Measurements from ENCODE around the gene RBFA.

DNA sequence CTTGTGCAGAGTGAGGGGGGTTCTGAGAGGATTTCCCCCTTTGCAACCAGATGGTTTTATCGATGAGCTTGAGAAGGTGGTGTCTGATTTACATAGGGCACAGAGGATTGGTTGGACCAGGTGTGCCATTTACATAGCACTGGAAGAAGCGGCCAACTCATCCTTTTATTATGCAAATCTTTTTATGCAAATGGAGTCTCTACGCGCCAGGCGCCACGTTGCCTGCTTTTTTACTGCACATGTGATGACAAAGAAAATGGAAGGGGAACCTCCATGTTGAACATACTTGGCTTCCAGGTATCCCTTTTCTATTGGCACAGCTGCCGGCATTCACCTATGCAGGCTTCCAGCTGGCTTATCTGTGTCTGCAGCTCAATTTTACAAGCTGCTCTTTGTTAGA is 27.5 kb upstream of the RBFA start:
- no peak for TF ChIP-seq POLR2A (IDR thresholded peaks at IDR 0.05; ENCODE audit: low read depth, low read length)
- no peak for TF ChIP-seq POLR2AphosphoS5 (IDR thresholded peaks at IDR 0.05; ENCODE audit: low read depth, low read length)
- no peak for TF ChIP-seq TAF1 (IDR thresholded peaks at IDR 0.05; ENCODE audit: low read depth, low read length)
- no peak for TF ChIP-seq SPI1 (IDR thresholded peaks at IDR 0.05; ENCODE audit: low read depth, low read length)
